HL-60 (cell line): ENCODE data around the gene CCDC93.

ENCODE experiments used
- GABPA ChIP-seq: IDR thresholded peaks from 2 replicates; pipeline ENCODE4 v1.6.1; 2012; ENCODE audit warnings: low read depth
- POLR2AphosphoS5 ChIP-seq: IDR thresholded peaks from 2 replicates; pipeline ENCODE4 v1.6.1; 2012; ENCODE audit warnings: low read depth
- SPI1 ChIP-seq: IDR thresholded peaks from 2 replicates; pipeline ENCODE4 v1.6.1; 2012; ENCODE audit warnings: low read depth, mild to moderate bottlenecking, borderline replicate concordance
- TF ChIP-seq, protein P1 (sequence below): IDR thresholded peaks from one replicate; pipeline ENCODE4 v1.5.1; 2011; ENCODE audit warnings: low read length, control low read depth, inconsistent platforms; ENCODE audit not compliant: insufficient read depth
- TF ChIP-seq, protein P2 (sequence below): IDR thresholded peaks from 2 replicates; pipeline ENCODE4 v1.6.1; 2012; ENCODE audit warnings: low read depth; ENCODE audit not compliant: insufficient replicate concordance

DNA sequence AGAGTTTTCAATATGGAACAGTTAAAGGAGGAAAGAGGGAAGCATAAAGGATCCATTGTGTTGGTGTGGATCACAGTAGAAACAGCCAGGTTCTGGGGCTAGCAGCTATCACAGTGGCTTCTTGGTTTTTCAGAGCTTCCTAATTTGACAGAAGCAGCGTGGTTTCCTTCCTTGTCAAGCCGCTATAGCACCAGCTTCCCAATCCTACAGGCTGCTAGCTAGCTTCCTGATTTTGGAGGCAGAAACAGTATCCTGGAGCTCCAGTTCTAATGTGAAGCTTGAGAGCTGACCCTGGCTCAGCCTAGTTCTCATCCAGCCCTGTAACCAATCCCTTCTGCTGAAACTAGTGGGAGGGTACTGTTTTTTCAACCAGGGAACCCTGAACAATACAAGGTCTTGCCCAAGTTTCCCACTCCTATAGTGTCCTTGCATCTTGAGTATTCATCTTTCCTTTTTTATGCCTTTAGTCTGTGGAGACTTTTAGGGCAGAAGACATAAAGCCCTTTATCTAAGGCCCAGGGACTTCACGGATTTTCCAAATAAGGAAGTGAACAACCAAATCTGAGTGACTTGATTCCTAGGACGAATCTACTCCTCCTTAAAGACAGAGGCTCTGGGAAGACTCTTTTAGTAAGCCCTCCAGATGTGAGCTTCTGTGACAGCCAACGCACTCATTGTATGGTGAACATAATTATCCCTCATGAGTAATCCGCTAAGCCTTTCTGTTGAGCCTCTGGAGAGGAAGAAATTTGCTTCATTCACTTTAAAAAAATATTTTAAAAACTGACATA is 33.8 kb downstream of the CCDC93 start:
- TF ChIP-seq, protein P1, sequence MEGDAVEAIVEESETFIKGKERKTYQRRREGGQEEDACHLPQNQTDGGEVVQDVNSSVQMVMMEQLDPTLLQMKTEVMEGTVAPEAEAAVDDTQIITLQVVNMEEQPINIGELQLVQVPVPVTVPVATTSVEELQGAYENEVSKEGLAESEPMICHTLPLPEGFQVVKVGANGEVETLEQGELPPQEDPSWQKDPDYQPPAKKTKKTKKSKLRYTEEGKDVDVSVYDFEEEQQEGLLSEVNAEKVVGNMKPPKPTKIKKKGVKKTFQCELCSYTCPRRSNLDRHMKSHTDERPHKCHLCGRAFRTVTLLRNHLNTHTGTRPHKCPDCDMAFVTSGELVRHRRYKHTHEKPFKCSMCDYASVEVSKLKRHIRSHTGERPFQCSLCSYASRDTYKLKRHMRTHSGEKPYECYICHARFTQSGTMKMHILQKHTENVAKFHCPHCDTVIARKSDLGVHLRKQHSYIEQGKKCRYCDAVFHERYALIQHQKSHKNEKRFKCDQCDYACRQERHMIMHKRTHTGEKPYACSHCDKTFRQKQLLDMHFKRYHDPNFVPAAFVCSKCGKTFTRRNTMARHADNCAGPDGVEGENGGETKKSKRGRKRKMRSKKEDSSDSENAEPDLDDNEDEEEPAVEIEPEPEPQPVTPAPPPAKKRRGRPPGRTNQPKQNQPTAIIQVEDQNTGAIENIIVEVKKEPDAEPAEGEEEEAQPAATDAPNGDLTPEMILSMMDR, result no peak
- no peak for TF ChIP-seq POLR2AphosphoS5
- no peak for TF ChIP-seq GABPA
- peak; percentile 37; the same call in 1 of the 2 replicates for TF ChIP-seq SPI1
- TF ChIP-seq, protein P2, sequence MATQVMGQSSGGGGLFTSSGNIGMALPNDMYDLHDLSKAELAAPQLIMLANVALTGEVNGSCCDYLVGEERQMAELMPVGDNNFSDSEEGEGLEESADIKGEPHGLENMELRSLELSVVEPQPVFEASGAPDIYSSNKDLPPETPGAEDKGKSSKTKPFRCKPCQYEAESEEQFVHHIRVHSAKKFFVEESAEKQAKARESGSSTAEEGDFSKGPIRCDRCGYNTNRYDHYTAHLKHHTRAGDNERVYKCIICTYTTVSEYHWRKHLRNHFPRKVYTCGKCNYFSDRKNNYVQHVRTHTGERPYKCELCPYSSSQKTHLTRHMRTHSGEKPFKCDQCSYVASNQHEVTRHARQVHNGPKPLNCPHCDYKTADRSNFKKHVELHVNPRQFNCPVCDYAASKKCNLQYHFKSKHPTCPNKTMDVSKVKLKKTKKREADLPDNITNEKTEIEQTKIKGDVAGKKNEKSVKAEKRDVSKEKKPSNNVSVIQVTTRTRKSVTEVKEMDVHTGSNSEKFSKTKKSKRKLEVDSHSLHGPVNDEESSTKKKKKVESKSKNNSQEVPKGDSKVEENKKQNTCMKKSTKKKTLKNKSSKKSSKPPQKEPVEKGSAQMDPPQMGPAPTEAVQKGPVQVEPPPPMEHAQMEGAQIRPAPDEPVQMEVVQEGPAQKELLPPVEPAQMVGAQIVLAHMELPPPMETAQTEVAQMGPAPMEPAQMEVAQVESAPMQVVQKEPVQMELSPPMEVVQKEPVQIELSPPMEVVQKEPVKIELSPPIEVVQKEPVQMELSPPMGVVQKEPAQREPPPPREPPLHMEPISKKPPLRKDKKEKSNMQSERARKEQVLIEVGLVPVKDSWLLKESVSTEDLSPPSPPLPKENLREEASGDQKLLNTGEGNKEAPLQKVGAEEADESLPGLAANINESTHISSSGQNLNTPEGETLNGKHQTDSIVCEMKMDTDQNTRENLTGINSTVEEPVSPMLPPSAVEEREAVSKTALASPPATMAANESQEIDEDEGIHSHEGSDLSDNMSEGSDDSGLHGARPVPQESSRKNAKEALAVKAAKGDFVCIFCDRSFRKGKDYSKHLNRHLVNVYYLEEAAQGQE, result no peak
